Naive thymus-derived CD4-positive, alpha-beta T cell (primary cell): Measurements from ENCODE around the gene C2orf92. TPM values are rescaled to one million over a fixed set of nuclear protein-coding genes. Genes with fewer than 3 reads are reported as not detected.

Source experiments
- ATAC-seq: fragments of 150-1000 bp; cut with Tn5 transposase; 2 replicates; pipeline ENCODE4 v1.10.0; 2021; ENCODE audit warnings: mild to moderate bottlenecking, moderate library complexity
- CTCF ChIA-PET: fragments of 350-600 bp; sonication (Branson Sonifier 250); formaldehyde crosslinking; loops from one replicate; lab custom pipeline; 2021; ENCODE audit warnings: antibody characterized with exemption; lab: Charles Lee
- POLR2A ChIA-PET: fragments of 350-600 bp; sonication (Branson Sonifier 250); formaldehyde crosslinking; loops from one replicate; lab custom pipeline; 2021; ENCODE audit warnings: antibody characterized with exemption, inconsistent platforms; lab: Charles Lee
- DNase-seq, 9 donors: peaks; one replicate each; pipeline versions ENCODE4 v3.0.0 to v3.0.0-alpha.2; 2020 to 2022; ENCODE audit warnings: mixed read lengths in 1 of 9
- H3K27ac ChIP-seq: one replicate; pipeline ENCODE4 v1.7.0; 2013; ENCODE audit warnings: mild to moderate bottlenecking, low read depth, low read length, moderate library complexity
- H3K27me3 ChIP-seq, 2 donors: one replicate each; pipeline ENCODE4 v1.7.0; 2013; ENCODE audit warnings: low read length in 2 of 2, mild to moderate bottlenecking in 2 of 2, moderate library complexity in 2 of 2; ENCODE audit not compliant: control insufficient read depth in 2 of 2, insufficient read depth in 2 of 2
- H3K36me3 ChIP-seq, 3 experiments: 1 replicate in 2 of 3; 2 replicates in 1 of 3; pipeline ENCODE4 v1.7.0; 2013; ENCODE audit warnings: low read length in 3 of 3, mild to moderate bottlenecking in 3 of 3, moderate library complexity in 1 of 3; ENCODE audit not compliant: insufficient read depth in 3 of 3, control insufficient read depth in 2 of 3
- H3K4me1 ChIP-seq, 2 donors: one replicate each; pipeline ENCODE4 v1.7.0; 2013; ENCODE audit warnings: low read length in 2 of 2, mild to moderate bottlenecking in 2 of 2, moderate library complexity in 1 of 2; ENCODE audit not compliant: control insufficient read depth in 2 of 2, insufficient read depth in 2 of 2
- H3K4me3 ChIP-seq: 2 replicates; pipeline ENCODE4 v1.7.0; 2013; ENCODE audit warnings: mild to moderate bottlenecking, low read length
- H3K9me3 ChIP-seq, 3 experiments: 1 replicate in 2 of 3; 2 replicates in 1 of 3; pipeline ENCODE4 v1.7.0; 2013; ENCODE audit warnings: low read length in 3 of 3; ENCODE audit not compliant: control insufficient read depth in 2 of 3
- H3K27ac Mint-ChIP-seq, 9 donors: one replicate each; pipeline ENCODE4 v1.8.0; 2020 to 2022; ENCODE audit warnings: mixed read lengths in 9 of 9, mild to moderate bottlenecking in 8 of 9, moderate library complexity in 5 of 9, inconsistent platforms in 2 of 9
- H3K27me3 Mint-ChIP-seq, 5 donors: one replicate each; pipeline ENCODE4 v1.8.0; 2021 to 2022; ENCODE audit warnings: mixed read lengths in 5 of 5, mild to moderate bottlenecking in 1 of 5
- H3K36me3 Mint-ChIP-seq, 5 donors: one replicate each; pipeline ENCODE4 v1.8.0; 2020 to 2022; ENCODE audit warnings: mixed read lengths in 5 of 5, mild to moderate bottlenecking in 3 of 5, inconsistent platforms in 1 of 5
- H3K4me1 Mint-ChIP-seq, 7 donors: one replicate each; pipeline ENCODE4 v1.8.0; 2020 to 2022; ENCODE audit warnings: mixed read lengths in 7 of 7, mild to moderate bottlenecking in 3 of 7, inconsistent platforms in 1 of 7
- H3K4me3 Mint-ChIP-seq, 10 donors: one replicate each; pipeline ENCODE4 v1.8.0; 2020 to 2022; ENCODE audit warnings: mild to moderate bottlenecking in 10 of 10, mixed read lengths in 10 of 10, moderate library complexity in 6 of 10, inconsistent platforms in 2 of 10
- H3K9me3 Mint-ChIP-seq, 11 donors: one replicate each; pipeline ENCODE4 v1.8.0; 2020 to 2022; ENCODE audit warnings: mixed read lengths in 11 of 11, mild to moderate bottlenecking in 4 of 11, inconsistent platforms in 1 of 11, moderate library complexity in 1 of 11
- intact Hi-C, 2 donors: fragments of 100-400 bp; cut with micrococcal nuclease; formaldehyde crosslinking; loops; one replicate each; pipeline ENCODE4 v1.15.1; 2023
- polyA plus RNA-seq, 2 donors: library from polyadenylated mRNA; unstranded; fragments of 300-500 nt; fragmentation: Illumina TruSeq; gene quantifications; one replicate each; pipeline ENCODE4 v1.2.3, GENCODE V29; 2021
- total RNA-seq, 6 experiments: library from RNA in 5 of 6; stranded (reverse) in 5 of 6; gene quantifications; 1 replicate in 5 of 6; 2 replicates in 1 of 6; pipeline ENCODE4 v1.2.3 and lab custom pipeline; 2021 to 2026

Gene C2orf92
- total and polyA plus RNA-seq, 7 experiments from 2014 or later: 0.66 to 23.4 (median 15.0) TPM

DNA sequence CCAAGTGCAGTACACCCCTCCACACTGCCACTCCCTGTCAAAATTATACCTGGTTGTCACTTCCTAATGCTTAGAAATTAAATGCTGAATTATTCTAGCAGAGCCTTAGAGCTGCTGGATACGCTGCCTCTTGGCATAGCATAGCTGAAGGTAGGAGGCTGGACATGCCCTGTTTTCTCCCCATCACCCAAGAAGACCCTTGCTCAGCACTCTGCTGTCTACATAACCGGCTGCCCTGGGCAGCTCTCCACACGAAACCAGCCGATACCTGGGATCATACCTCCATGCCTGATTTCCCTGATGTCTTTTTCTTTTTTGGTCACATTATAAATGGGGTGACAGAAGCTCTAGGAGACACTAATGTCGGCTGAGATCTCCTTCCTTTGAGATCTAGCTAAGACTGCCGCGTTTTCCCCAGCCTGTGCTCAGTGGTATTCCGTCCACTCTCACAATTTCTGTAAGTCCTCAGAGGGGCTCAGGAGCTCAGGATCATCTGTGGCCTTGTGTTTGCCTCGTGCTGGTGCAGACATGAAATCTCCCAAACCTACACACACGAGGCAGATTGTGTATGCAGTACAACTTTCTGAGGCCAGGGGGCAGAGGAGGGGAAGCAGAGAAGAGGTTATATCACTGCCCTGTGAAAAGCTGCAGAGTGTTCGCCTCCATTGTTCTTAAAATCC is 30.4 kb downstream of the C2orf92 start:
- Mint-ChIP-seq H3K27ac (peak overlapping the region in 4 of 9 donors; percentile 30 to 53 (median 44)), H3K9me3 (no peaks in the 10 kb centered on the region), H3K4me3 (no peak overlapping the region), H3K27me3 (peaks cover 0 to 6% (median 0%) of the 10 kb centered on the region in 5 donors), H3K36me3 (no peaks in the 10 kb centered on the region), H3K4me1 (peaks cover 4 to 16% (median 13%) of the 10 kb centered on the region in 7 donors)
- Histone ChIP-seq H3K4me1 (no peaks in the 10 kb centered on the region), H3K9me3 (no peaks in the 10 kb centered on the region), H3K36me3 (no peaks in the 10 kb centered on the region), H3K27me3 (no peaks in the 10 kb centered on the region), H3K27ac (no peak overlapping the region), H3K4me3 (no peak overlapping the region)
- intact Hi-C loops: loop anchor here (1.0 kb wide), 2 partner anchors 48 to 685 kb away; no protein-coding TSS in a partner anchor
- ATAC-seq (peak; percentile 81), DNase-seq (peak in 8 of 9 donors; percentile 33 to 69 (median 63))
- ChIA-PET CTCF (interaction anchor here (0.6 to 5.6 kb wide), 21 partner anchors 8 to 1286 kb away, joined by 3 to 72 read pairs (median 6); partner anchors contain the start of genes ACTR1B, ANKRD36B, COX5B and ZAP70), POLR2A (interaction anchor here (0.8 to 1.5 kb wide), 5 partner anchors 10 to 109 kb away, joined by 3 to 8 read pairs (median 5); partner anchors contain the start of gene COX5B)

GRCh38 chr2:97701186-97701585 is 31.7 kb downstream of the C2orf92 start:
- no peak overlapping the region for H3K4me3 Mint-ChIP-seq
- H3K27me3 Mint-ChIP-seq: peaks cover 0 to 6% (median 0%) of the 10 kb centered on the region in 5 donors
- DNase-seq (no peak), ATAC-seq (no peak)
- POLR2A ChIA-PET: interaction anchor here (0.6 kb wide), 1 partner anchor 26 kb away, joined by 4 read pairs; no protein-coding TSS in a partner anchor
- peaks cover 4 to 16% (median 13%) of the 10 kb centered on the region in 7 donors for H3K4me1 Mint-ChIP-seq
- H3K9me3 Mint-ChIP-seq: no peaks in the 10 kb centered on the region
- H3K27ac Mint-ChIP-seq: no peak overlapping the region
- Histone ChIP-seq H3K4me3 (no peak overlapping the region), H3K4me1 (no peaks in the 10 kb centered on the region), H3K27me3 (no peaks in the 10 kb centered on the region), H3K36me3 (no peaks in the 10 kb centered on the region), H3K9me3 (no peaks in the 10 kb centered on the region), H3K27ac (no peak overlapping the region)
- intact Hi-C loops: no loop called here
- CTCF ChIA-PET: interaction anchor here (1.1 to 2.6 kb wide), 6 partner anchors 17 to 110 kb away, joined by 3 to 22 read pairs (median 5); partner anchors contain the start of gene ACTR1B
- no peaks in the 10 kb centered on the region for H3K36me3 Mint-ChIP-seq

- Histone ChIP-seq H3K27me3 (no peaks in the 10 kb centered on the region), H3K36me3 (no peaks in the 10 kb centered on the region), H3K27ac (no peak overlapping the region), H3K4me3 (no peak overlapping the region), H3K9me3 (no peaks in the 10 kb centered on the region), H3K4me1 (no peaks in the 10 kb centered on the region)
- no peaks in the 10 kb centered on the region for H3K9me3 Mint-ChIP-seq
- no peak overlapping the region for H3K27ac Mint-ChIP-seq
- H3K36me3 Mint-ChIP-seq: no peaks in the 10 kb centered on the region
- intact Hi-C loops: no loop called here
- peaks cover 0 to 6% (median 0%) of the 10 kb centered on the region in 5 donors for H3K27me3 Mint-ChIP-seq
- no peak overlapping the region for H3K4me3 Mint-ChIP-seq
- ChIA-PET POLR2A (no interaction called here), CTCF (interaction anchor here (0.7 to 2.6 kb wide), 6 partner anchors 11 to 111 kb away, joined by 3 to 22 read pairs (median 4); no protein-coding TSS in a partner anchor)
- H3K4me1 Mint-ChIP-seq: peaks cover 4 to 12% (median 11%) of the 10 kb centered on the region in 7 donors
- no peak for DNase-seq
- ATAC-seq: no peak
Observed at GRCh38 chr2:97701851-97702465, 32.4 kb downstream of the C2orf92 start.

- CTCF ChIA-PET: interaction anchor here (1.5 to 1.9 kb wide), 3 partner anchors 10 to 44 kb away, joined by 4 to 5 read pairs (median 4); partner anchors contain the start of gene ZAP70
- Histone ChIP-seq H3K4me1 (no peaks in the 10 kb centered on the region), H3K9me3 (no peaks in the 10 kb centered on the region), H3K4me3 (no peak overlapping the region), H3K36me3 (no peaks in the 10 kb centered on the region), H3K27ac (no peak overlapping the region), H3K27me3 (no peaks in the 10 kb centered on the region)
- H3K27me3 Mint-ChIP-seq: peaks cover 0 to 6% (median 0%) of the 10 kb centered on the region in 5 donors
- no peaks in the 10 kb centered on the region for H3K9me3 Mint-ChIP-seq
- no peak for ATAC-seq
- intact Hi-C loops: no loop called here
- POLR2A ChIA-PET: no interaction called here
- H3K4me3 Mint-ChIP-seq: no peak overlapping the region
- H3K4me1 Mint-ChIP-seq: peaks cover 4 to 7% (median 7%) of the 10 kb centered on the region in 7 donors
- H3K36me3 Mint-ChIP-seq: no peaks in the 10 kb centered on the region
- DNase-seq: no peak
- no peak overlapping the region for H3K27ac Mint-ChIP-seq
Observed at GRCh38 chr2:97702731-97703470, 33.4 kb downstream of the C2orf92 start.

GRCh38 chr2:97703741-97704140 is 34.2 kb downstream of the C2orf92 start:
- no peak for DNase-seq
- peaks cover 0 to 6% (median 0%) of the 10 kb centered on the region in 5 donors for H3K27me3 Mint-ChIP-seq
- peaks cover 0 to 7% (median 7%) of the 10 kb centered on the region in 7 donors for H3K4me1 Mint-ChIP-seq
- H3K27ac Mint-ChIP-seq: no peak overlapping the region
- intact Hi-C loops: no loop called here
- H3K4me1 ChIP-seq: no peaks in the 10 kb centered on the region
- no peaks in the 10 kb centered on the region for H3K36me3 Mint-ChIP-seq
- H3K36me3 ChIP-seq: no peaks in the 10 kb centered on the region
- ChIA-PET POLR2A (no interaction called here), CTCF (interaction anchor here (1.5 to 1.9 kb wide), 2 partner anchors 9 to 15 kb away, joined by 4 to 5 read pairs; partner anchors contain the start of gene ZAP70)
- no peak overlapping the region for H3K27ac ChIP-seq
- no peaks in the 10 kb centered on the region for H3K9me3 Mint-ChIP-seq
- H3K27me3 ChIP-seq: no peaks in the 10 kb centered on the region
- H3K4me3 ChIP-seq: no peak overlapping the region
- ATAC-seq: no peak
- no peaks in the 10 kb centered on the region for H3K9me3 ChIP-seq
- no peak overlapping the region for H3K4me3 Mint-ChIP-seq

- peaks cover 0 to 1% (median 0%) of the 10 kb centered on the region in 11 donors for H3K9me3 Mint-ChIP-seq
- peaks cover under 1 to 5% of the 10 kb centered on the region in 2 donors for H3K4me1 ChIP-seq
- H3K9me3 ChIP-seq: no peaks in the 10 kb centered on the region
- H3K27me3 ChIP-seq: no peaks in the 10 kb centered on the region
- peak in 1 of 9 donors; percentile 15 for DNase-seq
- no peaks in the 10 kb centered on the region for H3K36me3 ChIP-seq
- no peak overlapping the region for H3K4me3 ChIP-seq
- POLR2A ChIA-PET: interaction anchor here (0.7 kb wide), 1 partner anchor 55 kb away, joined by 4 read pairs; no protein-coding TSS in a partner anchor
- no peak for ATAC-seq
- H3K4me1 Mint-ChIP-seq: peaks cover 5 to 13% (median 11%) of the 10 kb centered on the region in 7 donors
- no peak overlapping the region for H3K27ac ChIP-seq
- CTCF ChIA-PET: interaction anchor here (0.9 to 1.3 kb wide), 2 partner anchors 43 to 47 kb away, joined by 3 read pairs; no protein-coding TSS in a partner anchor
- H3K4me3 Mint-ChIP-seq: no peak overlapping the region
- H3K27ac Mint-ChIP-seq: no peak overlapping the region
- peaks cover 0 to 3% (median 0%) of the 10 kb centered on the region in 5 donors for H3K27me3 Mint-ChIP-seq
- peaks cover 0 to 1% (median 0%) of the 10 kb centered on the region in 5 donors for H3K36me3 Mint-ChIP-seq
- intact Hi-C loops: no loop called here
Observed at GRCh38 chr2:97704989-97705388, 35.5 kb downstream of the C2orf92 start.
